C4-2B (cell line): ENCODE measurements around the gene PRDM15.

Experiments used
- CTCF ChIP-seq: fragments of 450-650 bp; conservative IDR thresholded peaks from 2 replicates; pipeline ENCODE4 v1.5.1; 2017; ENCODE audit warnings: mild to moderate bottlenecking
- ZFX ChIP-seq: fragments of 450-650 bp; IDR thresholded peaks from 2 replicates; pipeline ENCODE4 v1.6.1; 2017

- TF ChIP-seq CTCF: no peak
- TF ChIP-seq ZFX: no peak
These were observed 116.4 kb downstream of the PRDM15 start for GRCh38 chr21:41762753-41763152.
